A549 (cell line): ENCODE results near the gene PLA2G4B. TPM values are rescaled to one million over a fixed set of nuclear protein-coding genes. Genes with fewer than 3 reads are reported as not detected.

Experiments used
- ATAC-seq, 2 experiments: fragments of 200-7000 bp in 1 of 2; fragments of >200 bp in 1 of 2; cut with Nextera tagmentation in 1 of 2; cut with Tn5 transposase in 1 of 2; 3 replicates each; pipeline versions ENCODE4 v1.8.0 to v1.9.1; 2018 to 2020; ENCODE audit warnings: mild to moderate bottlenecking in 1 of 2, moderate library complexity in 1 of 2
- CTCF ChIA-PET: fragments of 300-600 bp; sonication (Branson Sonifier 250); formaldehyde crosslinking; extraction: SDS; loops from one replicate; lab custom pipeline; 2021; ENCODE audit warnings: antibody characterized with exemption, inconsistent platforms; lab: Yijun Ruan, JAX
- POLR2A ChIA-PET: fragments of 350-600 bp; formaldehyde crosslinking; extraction: SDS; loops from one replicate; lab custom pipeline; 2021; ENCODE audit warnings: antibody characterized with exemption, inconsistent platforms; lab: Yijun Ruan, JAX
- DNase-seq, 2 experiments: peaks; one replicate each; pipeline versions ENCODE4 v3.0.0 to v3.0.0-alpha.2; 2011 to 2016; ENCODE audit warnings: low read depth in 1 of 2, low spot score in 1 of 2
- FAIRE-seq: peaks from 2 replicates; lab custom pipeline; 2011; peaks lifted over from hg19 to GRCh38; lab: Jason Lieb, UNC
- H3K27ac ChIP-seq, 2 experiments: fragments of >200 bp; sonication (Bioruptor Twin); formaldehyde crosslinking; 3 replicates each; pipeline ENCODE4 v1.5.1; 2016 to 2017
- H3K4me1 ChIP-seq: fragments of >200 bp; sonication (Bioruptor Twin); formaldehyde crosslinking; 3 replicates; pipeline ENCODE4 v1.6.1; 2016
- H3K4me2 ChIP-seq: fragments of >200 bp; sonication (Bioruptor Twin); formaldehyde crosslinking; 3 replicates; pipeline ENCODE4 v1.6.1; 2016
- H3K4me3 ChIP-seq: fragments of >200 bp; sonication (Bioruptor Twin); formaldehyde crosslinking; 3 replicates; pipeline ENCODE4 v1.5.1; 2016
- H3K9me3 ChIP-seq: fragments of >200 bp; sonication (Bioruptor Twin); formaldehyde crosslinking; 3 replicates; pipeline ENCODE4 v1.6.1; 2016
- BCL3 ChIP-seq: fragments of >200 bp; sonication (Bioruptor Twin); formaldehyde crosslinking; IDR thresholded peaks from 3 replicates; pipeline ENCODE4 v1.6.1; 2016
- BHLHE40 ChIP-seq: IDR thresholded peaks from 2 replicates; pipeline ENCODE4 v1.6.1; 2012; ENCODE audit warnings: low read depth, low read length, inconsistent platforms
- CHD2 ChIP-seq: fragments of 150-350 bp; IDR thresholded peaks from 2 replicates; pipeline ENCODE4 v1.6.1; 2014; ENCODE audit warnings: low read length; ENCODE audit not compliant: partially characterized antibody
- EHMT2 ChIP-seq: fragments of 200-600 bp; sonication (generic); IDR thresholded peaks from 2 replicates; pipeline ENCODE4 v1.6.1; 2016; ENCODE audit warnings: antibody characterized with exemption, low read depth, mild to moderate bottlenecking, moderate library complexity
- FOSL2 ChIP-seq, 2 experiments: fragments of 450-650 bp in 1 of 2; fragments of >200 bp in 1 of 2; sonication (Bioruptor Twin) in 1 of 2; formaldehyde crosslinking; IDR thresholded peaks; 2 replicates each; pipeline versions ENCODE4 v1.5.0 to v1.6.1; 2016 to 2020; ENCODE audit warnings: mild to moderate bottlenecking in 1 of 2, moderate library complexity in 1 of 2
- FOXS1 ChIP-seq: fragments of 250-450 bp; sonication (Bioruptor Pico); IDR thresholded peaks from 2 replicates; pipeline ENCODE4 v1.5.0; 2020; ENCODE audit warnings: mild to moderate bottlenecking, moderate library complexity
- HEYL ChIP-seq: fragments of 250-450 bp; sonication (Bioruptor Pico); IDR thresholded peaks from 2 replicates; pipeline ENCODE4 v1.8.0; 2021; ENCODE audit warnings: mild to moderate bottlenecking, moderate library complexity
- HOXA7 ChIP-seq: fragments of 250-450 bp; sonication (Bioruptor Pico); IDR thresholded peaks from 2 replicates; pipeline ENCODE4 v1.5.0; 2020; ENCODE audit warnings: mild to moderate bottlenecking, moderate library complexity
- HOXB5 ChIP-seq: fragments of 250-450 bp; sonication (Bioruptor Pico); IDR thresholded peaks from 2 replicates; pipeline ENCODE4 v1.5.0; 2020; ENCODE audit warnings: mild to moderate bottlenecking, moderate library complexity
- KDM1A ChIP-seq: fragments of 200-600 bp; sonication (generic); IDR thresholded peaks from 2 replicates; pipeline ENCODE4 v1.6.1; 2016; ENCODE audit warnings: low read depth, mild to moderate bottlenecking
- KDM5A ChIP-seq: fragments of 200-600 bp; sonication (generic); IDR thresholded peaks from 2 replicates; pipeline ENCODE4 v1.6.1; 2016; ENCODE audit warnings: antibody characterized with exemption, mild to moderate bottlenecking
- MAX ChIP-seq: IDR thresholded peaks from 2 replicates; pipeline ENCODE4 v1.6.1; 2012
- NFE2L2 ChIP-seq: fragments of 150-350 bp; conservative IDR thresholded peaks from 2 replicates; pipeline ENCODE4 v1.6.1; 2014; ENCODE audit warnings: low read length
- NR3C1 ChIP-seq: fragments of >200 bp; sonication (Bioruptor Twin); formaldehyde crosslinking; IDR thresholded peaks from 3 replicates; pipeline ENCODE4 v1.6.1; 2017
- PBX3 ChIP-seq: IDR thresholded peaks from 2 replicates; pipeline ENCODE4 v1.6.1; 2012
- PHF8 ChIP-seq: fragments of 200-600 bp; sonication (generic); IDR thresholded peaks from 2 replicates; pipeline ENCODE4 v1.6.1; 2016; ENCODE audit warnings: low read depth, mild to moderate bottlenecking, antibody characterized with exemption, moderate library complexity, borderline replicate concordance
- REST ChIP-seq: fragments of 200-600 bp; sonication (generic); IDR thresholded peaks from 2 replicates; pipeline ENCODE4 v1.6.1; 2016; ENCODE audit warnings: antibody characterized with exemption, mild to moderate bottlenecking, moderate library complexity
- RFX5 ChIP-seq: fragments of 450-650 bp; IDR thresholded peaks from 2 replicates; pipeline ENCODE4 v1.7.1; 2014; ENCODE audit warnings: antibody characterized with exemption, mild to moderate bottlenecking, moderate library complexity
- SMC3 ChIP-seq: fragments of >200 bp; sonication (Bioruptor Twin); formaldehyde crosslinking; IDR thresholded peaks from 3 replicates; pipeline ENCODE4 v1.6.1; 2018; ENCODE audit warnings: inconsistent platforms
- USF2 ChIP-seq: fragments of 450-650 bp; IDR thresholded peaks from 2 replicates; pipeline ENCODE4 v1.6.1; 2014; ENCODE audit warnings: antibody characterized with exemption
- WGBS: methylation state at CpG from one replicate; pipeline ENCODE4 v1.1.6; 2017; ENCODE audit errors: missing lambda C conversion rate; 5-methylcytosine and 5-hydroxymethylcytosine counted together
- polyA plus RNA-seq, 4 experiments: library from polyadenylated mRNA; depleted of rRNA in 3 of 4; stranded (reverse); fragments of >200 nt; fragmentation: RNase III in 1 of 4; extraction: RNeasy Plus Mini Kit Qiagen cat#74134 plus additional on column Dnase treatment in 1 of 4; gene quantifications; 2 replicates in 3 of 4; 3 replicates in 1 of 4; pipeline ENCODE4 v1.2.3, GENCODE V29; 2011 to 2017

Gene PLA2G4B
- polyA plus RNA-seq, 2 of the 4 experiments (the other 2 are of a cell fraction) = 2.2 to 2.6 TPM

- Histone ChIP-seq H3K4me2 (no peak overlapping the region), H3K27ac (no peak overlapping the region), H3K9me3 (no peaks in the 10 kb centered on the region), H3K4me1 (no peaks in the 10 kb centered on the region), H3K4me3 (no peak overlapping the region)
- ChIA-PET POLR2A (no interaction called here), CTCF (interaction anchor here (1.5 kb wide), 1 partner anchor 39 kb away, joined by 5 read pairs; no protein-coding TSS in a partner anchor)
- ATAC-seq (no peak; a peak in 1 of 6 replicates), DNase-seq (no peak), FAIRE-seq (no peak)
- TF ChIP-seq HOXA7 (CRISPR knock-in tag) (no peak), REST (no peak), KDM1A (no peak), EHMT2 (no peak), HOXB5 (no peak), MAX (no peak), PHF8 (no peak), FOSL2 (IDR thresholded peaks at IDR 0.05) (no peak), FOSL2 (CRISPR knock-in tag; IDR thresholded peaks at IDR 0.05) (no peak), NR3C1 (no peak), KDM5A (no peak), RFX5 (no peak), USF2 (no peak), BHLHE40 (no peak), FOXS1 (CRISPR knock-in tag) (no peak), HEYL (CRISPR knock-in tag) (no peak), BCL3 (no peak), CHD2 (no peak), NFE2L2 (no peak), PBX3 (no peak), SMC3 (no peak)
- WGBS = 54% methylated on average over 4 of the region's 8 CpGs
Observed at GRCh38 chr15:41849861-41850260, 11.2 kb downstream of the PLA2G4B start.
